Measurements from ENCODE around the gene SLC6A18.
A peak's percentile ranks its signal among the peaks of the same experiment; 100 is the strongest.
"Not testable (repeated sequence)": the region's sequence is repeated elsewhere in the genome, so short reads cannot be mapped to it uniquely, and the experiment has no call there.

The SLC6A18 gene

DNA sequence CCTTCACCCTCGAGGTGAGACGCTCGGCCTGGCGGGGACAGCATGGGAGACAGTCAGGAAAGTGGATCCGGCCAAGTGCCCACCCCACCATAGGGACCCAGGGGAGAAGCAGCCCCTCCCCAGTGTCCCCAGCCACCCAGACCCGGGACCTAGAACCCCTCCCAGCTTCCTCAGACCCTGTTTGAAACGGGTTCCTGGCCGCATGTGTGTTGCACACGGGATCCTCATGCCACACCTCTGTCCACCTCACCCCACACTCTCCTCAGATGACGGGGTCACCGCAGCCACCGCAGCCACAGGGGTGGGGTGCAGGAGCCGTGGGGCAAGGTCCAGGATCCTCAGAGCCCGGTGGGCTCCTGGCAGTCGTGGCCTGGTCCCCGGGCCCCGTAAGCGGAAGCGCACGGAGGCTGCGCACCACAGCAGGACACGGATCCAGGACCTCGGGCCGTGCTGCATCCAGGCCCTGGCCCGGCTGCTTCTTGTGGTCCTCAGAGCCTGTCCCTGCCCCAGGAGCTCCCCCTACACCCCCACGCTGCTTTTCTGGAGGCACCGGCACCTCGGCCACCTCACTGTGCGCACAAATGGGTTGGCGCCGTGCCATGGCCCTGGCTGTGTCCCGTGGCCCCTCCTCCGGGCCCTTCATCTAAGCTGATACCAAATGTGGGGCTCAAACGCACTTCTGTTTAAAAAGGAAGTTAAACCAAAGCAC lies 54.4 kb downstream of the SLC6A18 start:
- DNase-seq, result no peak

DNA sequence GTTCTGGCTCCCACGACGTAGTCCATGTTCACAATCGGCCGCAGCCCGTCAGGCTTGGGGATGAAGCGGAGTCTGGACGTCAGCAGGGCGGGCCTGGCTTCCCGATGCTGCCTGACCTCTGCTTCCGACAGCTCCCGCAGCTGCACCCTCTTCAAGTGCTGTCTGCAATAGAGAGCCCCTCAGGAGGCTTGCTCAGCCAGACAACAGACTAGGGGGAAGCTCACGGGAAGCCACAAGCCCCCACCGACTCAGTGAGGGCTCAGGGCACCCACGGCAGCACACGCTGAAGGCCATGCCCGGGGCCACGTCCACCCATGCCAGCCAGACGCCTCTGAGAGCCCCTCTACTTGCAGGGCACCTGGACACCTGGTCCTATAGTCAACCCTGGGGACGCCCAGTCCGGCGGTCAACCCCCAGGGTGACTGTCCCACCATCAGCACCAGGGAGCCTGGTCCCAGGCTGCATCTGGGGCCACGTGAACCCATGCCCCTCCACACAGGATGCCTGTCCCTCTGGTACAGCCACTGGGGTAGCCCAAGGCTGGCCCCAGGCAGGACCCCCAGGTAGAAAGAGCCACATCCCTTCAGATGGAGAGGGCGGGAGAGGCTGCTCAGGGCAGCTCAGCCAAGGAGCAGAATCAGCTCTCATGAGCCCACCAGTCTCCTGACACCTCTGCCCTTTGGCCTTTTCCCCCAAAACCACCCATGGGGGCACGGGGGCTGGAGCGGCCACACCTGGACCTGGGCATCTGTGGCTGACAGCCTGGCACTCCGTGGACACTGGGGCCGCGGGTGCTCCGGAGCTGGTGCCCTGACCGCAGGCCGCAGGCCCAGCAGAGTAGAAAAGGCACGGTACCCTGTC lies 55.2 kb downstream of the SLC6A18 start:
- no peak for DNase-seq

DNA sequence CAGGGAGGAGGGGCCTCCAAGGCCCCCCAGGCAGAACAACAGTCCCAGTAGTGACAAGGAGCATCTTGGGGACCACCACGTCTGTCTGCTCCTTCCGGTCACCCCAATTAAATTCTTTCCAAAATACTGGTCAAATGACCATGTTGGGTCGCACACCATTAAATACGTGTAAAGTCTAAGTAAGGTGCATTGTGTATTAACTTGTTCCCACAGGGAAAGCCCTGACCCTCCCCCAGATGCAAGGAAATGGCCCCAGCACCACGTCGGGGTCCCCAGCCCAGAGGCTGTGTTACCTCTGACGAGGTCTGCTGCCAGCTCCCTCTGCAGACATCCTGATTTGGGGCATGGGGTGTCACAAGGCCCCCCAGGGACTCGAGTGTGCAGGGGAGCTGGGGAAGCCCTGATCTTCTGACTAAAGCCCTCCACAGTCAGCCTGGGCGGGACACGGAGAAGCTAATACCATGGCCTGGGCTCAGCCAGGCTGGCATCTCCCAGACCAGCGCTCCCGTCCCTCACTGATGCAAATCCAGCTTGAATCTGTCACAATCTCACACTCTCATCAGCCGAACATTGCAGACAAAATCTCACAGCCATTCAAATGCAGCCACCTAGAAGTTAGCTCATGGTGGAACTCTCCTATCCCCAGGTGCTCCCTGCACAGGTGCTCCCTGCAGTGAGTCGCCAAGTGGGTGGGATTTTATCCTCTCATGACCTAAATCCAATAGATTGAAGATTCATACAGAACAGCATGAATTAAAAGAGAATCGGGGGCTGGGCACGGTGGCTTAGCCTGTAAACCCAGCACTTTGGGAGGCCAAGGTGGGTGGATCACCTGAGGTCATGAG lies 56.1 kb downstream of the SLC6A18 start:
- DNase-seq, result no peak

DNA sequence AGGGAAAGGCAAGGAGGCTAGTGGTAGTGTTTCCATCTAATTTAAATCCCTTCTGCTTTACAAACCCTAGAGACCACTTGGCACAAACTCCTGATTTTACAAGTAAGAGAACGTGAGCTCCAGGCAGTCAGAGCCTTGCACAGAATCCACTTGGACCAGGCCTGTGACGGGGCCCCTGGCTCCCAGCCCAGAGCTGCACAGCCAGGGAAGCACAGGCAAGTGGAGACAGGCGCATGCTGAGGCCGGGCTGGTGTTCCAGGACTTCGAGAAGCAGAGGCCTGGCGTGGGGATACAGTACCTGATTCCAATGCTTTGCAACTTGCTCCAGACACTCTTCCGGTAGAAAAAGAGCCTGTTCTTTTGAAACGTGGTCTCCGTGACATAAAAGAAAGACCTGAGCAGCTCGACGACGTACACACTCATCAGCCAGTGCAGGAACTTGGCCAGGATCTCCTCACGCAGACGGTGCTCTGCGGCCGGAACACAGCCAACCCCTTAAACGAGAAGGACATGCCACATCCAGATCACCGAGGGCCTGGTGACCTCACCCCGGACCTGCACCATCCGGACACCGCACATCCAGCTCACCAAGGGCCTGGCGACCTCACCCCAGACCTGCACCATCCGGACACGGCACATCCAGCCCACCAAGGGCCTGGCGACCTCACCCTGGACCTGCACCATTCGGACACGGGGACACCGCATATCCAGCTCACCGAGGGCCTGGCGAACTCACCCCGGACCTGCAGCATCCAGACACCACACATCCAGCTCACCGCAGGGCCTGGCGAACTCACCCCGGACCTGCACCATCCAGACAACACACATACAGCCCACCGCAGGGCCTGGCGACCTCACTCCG lies 57.2 kb downstream of the SLC6A18 start:
- no peak for DNase-seq

DNA sequence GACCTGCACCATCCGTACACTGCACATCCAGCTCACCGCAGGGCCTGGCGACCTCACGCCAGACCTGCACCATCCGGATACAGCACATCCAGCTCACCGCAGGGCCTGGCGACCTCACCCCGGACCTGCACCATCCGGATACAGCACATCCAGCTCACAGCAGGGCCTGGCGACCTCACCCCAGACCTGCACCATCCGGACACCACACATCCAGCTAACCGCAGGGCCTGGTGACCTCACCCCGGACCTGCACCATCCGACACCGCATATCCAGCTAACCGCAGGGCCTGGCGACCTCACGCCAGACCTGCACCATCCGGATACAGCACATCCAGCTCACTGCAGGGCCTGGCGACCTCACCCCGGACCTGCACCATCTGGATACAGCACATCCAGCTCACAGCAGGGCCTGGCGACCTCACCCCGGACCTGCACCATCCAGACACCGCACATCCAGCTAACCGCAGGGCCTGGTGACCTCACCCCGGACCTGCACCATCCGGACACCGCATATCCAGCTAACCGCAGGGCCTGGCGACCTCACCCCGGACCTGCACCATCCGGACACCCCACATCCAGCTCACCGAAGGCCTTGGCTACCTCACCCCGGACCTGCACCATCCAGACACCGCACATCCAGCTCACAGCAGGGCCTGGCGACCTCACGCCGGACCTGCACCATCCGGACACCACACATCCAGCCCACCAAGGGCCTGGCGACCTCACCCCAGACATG lies 58.0 kb downstream of the SLC6A18 start:
- not testable (repeated sequence) for DNase-seq

DNA sequence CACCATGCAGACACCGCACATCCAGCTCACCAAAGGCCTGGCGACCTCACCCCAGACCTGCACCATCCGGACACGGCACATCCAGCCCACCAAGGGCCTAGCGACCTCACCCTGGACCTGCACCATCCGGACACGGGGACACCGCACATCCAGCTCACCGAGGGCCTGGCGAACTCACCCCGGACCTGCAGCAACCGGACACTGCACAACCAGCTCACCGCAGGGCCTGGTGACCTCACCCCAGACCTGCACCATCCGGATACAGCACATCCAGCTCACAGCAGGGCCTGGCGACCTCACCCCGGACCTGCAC lies 58.5 kb downstream of the SLC6A18 start:
- DNase-seq, result not testable (repeated sequence)

DNA sequence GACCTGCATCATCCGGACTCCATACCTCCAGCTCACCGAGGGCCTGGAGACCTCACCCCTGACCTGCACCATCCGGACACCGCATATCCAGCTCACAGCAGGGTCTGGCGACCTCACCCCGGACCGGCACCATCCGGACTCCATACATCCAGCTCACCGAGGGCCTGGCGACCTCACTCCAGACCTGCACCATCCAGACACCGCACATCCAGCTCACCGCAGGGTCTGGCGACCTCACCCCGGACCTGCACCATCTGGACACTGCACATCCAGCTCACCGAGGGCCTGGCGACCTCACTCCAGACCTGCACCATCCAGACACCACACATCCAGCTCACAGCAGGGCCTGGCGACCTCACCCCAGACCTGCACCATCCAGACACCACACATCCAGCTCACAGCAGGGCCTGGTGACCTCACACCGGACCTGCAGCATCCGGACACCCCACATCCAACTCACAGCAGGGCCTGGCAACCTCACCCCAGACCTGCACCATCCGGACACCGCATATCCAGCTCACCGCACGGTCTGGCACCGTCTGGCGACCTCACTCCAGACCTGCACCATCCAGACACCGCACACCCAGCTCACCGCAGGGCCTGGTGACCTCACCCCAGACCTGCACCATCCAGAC lies 59.3 kb downstream of the SLC6A18 start:
- not testable (repeated sequence) for DNase-seq

DNA sequence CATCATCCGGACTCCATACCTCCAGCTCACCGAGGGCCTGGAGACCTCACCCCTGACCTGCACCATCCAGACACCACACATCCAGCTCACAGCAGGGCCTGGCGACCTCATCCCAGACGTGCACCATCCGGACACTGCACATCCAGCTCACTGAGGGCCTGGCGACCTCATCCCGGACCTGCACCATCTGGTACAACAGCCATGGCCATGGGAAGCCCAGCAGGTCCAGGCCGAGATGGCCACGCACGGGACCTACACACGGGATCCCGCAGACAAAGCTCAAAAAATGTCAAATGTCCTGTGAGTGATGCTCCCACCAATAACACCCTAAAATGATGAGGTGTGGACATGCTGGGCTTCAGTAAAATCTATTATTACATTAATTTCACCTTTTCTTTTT lies 60.0 kb downstream of the SLC6A18 start:
- DNase-seq, result no peak

DNA sequence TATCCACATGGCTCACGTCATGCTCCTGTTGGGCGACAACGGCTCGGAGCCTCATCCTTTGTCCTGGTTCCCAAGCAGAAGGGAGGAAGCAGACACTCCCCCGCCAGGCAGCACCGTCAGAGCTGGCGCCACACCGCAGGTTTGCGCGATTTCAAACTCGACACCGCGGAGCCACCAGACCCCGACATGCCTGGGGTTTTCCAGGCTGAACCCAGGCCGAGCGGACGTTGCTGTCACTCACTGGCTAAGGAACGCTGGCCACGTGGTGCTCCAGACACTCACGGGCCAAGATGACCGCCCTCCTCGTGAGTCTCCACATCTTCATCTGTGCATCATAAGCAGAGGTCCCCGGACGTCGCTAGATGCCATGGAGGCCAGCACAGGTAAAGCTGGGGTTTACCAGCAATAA lies 60.7 kb downstream of the SLC6A18 start:
- no peak for DNase-seq

DNA sequence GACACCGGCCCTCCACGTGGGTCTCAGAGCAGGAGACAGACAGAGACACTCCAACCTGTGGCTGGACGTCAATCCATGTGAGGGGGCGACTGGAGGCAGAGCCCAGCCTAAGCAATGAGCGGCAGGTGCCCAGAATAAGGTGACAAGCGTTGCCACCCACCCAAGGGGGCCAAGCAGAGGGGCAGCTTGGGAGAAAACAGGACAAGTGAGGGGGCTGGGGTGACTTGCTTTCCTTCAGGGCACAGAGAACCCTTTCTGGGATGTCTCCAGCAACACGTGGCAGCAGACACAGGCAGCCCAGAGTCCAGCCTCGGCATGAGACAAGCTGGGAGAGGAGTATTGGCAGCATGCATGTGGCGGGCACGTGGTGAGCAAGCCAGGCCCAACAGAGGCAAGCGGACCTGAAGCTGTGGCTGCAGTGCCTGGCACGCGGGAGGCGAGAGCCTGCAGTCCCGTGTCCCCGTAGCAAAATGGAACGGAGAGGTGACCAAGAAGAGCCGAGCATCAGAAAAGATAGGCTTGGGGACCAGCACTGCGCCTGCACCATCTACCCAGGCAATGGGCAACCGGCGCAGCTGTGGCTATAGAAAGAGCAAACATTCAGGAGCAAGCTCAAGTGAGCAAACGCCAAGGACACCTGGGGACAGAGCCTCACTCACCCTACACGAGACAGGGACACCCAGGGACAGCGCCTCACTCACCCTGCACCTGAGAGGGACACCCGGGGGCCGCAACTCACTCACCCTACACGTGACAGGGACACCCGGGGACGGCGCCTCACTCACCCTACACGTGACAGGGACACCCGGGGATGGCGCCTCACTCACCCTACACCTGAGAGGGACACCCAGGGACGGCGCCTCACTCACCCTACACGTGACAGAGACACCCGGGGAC lies 63.5 kb downstream of the SLC6A18 start:
- no peak for DNase-seq

DNA sequence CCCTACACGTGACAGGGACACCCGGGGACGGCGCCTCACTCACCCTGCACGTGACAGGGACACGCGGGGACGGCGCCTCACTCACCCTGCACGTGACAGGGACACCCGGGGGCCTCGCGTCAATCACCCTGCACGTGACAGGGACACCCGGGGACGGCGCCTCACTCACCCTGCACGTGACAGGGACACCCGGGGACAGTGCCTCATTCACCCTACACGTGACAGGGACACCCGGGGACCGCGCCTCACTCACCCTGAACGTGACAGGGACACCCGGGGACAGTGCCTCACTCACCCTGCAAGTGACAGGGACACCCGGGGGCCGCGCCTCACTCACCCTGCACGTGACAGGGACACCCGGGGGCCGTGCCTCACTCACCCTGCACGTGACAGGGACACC lies 64.4 kb downstream of the SLC6A18 start:
- DNase-seq, result not testable (repeated sequence)

DNA sequence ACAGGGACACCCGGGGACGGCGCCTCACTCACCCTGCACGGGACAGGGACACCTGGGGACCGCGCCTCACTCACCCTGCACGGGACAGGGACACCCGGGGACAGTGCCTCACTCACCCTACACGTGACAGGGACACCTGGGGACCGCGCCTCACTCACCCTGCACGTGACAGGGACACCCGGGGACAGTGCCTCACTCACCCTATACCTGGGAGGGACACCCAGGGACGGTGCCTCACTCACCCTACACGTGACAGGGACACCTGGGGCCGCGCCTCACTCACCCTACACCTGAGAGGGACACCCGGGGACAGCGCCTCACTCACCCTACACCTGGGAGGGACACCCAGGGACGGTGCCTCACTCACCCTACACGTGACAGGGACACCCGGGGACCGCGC lies 65.8 kb downstream of the SLC6A18 start:
- not testable (repeated sequence) for DNase-seq

DNA sequence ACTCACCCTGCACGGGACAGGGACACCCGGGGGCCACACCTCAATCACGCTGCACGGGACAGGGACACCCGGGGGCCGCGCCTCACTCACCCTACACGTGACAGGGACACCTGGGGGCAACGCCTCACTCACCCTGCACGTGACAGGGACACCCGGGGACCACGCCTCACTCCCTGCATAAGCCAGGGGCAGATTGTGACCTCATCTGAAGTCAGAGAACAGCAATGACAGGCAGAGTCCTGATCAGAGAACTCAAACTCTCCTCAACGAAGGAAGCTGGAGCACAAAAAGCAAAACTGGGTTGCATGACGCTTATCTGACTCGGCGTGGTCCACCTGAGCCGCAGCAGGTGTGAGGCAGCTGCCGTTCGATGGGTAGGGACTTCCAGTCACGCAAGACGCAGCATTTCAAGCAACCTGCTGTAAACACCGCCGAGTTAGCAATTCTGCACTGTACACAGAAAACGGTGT lies 66.5 kb downstream of the SLC6A18 start:
- DNase-seq, result no peak

DNA sequence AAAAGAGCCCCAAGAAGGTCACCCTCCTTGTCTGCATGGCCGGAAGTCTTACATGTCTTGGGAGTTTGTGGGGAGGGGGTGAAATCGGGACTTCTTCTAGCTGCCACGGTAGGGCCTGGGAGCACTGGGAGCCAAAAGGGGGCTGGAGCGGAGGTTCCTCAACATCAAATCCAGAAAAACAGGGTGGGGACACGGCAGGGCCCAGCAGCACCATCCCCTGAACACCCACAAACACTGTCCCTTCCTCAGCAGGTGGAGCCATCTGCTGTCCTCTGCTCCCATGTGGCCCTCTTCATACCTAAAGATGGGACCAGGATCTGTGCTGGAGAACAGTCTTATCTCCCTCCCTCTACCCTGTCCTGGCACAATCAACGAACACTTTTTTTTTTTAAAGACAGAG lies 67.0 kb downstream of the SLC6A18 start:
- DNase-seq, result no peak

DNA sequence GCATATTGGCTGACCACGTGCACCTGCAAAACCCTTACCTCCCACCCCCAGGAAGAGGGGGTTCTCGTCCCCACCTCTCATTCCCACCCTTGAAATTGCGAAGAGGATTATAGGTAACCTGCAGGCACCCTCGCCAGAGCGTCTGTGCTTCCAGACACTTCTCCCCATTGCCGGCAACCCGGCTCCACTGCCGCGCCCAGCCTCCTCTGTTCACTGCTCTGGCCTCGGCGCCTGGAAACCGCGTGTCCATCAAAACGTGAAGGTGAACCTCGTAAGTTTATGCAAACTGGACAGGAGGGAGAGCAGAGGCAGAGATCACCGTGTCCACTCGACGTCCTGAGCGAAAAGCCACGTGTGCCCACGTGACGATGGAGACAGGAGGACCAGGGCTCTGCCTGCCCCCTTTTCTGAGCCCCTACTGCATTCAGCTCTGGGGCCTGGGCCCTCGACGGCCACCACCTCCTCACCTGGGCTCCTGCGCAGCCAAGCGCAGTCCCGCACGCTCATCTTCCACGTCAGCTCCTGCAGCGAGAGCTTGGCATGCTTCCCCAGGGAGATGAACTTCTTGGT lies 67.8 kb downstream of the SLC6A18 start:
- no peak for DNase-seq

DNA sequence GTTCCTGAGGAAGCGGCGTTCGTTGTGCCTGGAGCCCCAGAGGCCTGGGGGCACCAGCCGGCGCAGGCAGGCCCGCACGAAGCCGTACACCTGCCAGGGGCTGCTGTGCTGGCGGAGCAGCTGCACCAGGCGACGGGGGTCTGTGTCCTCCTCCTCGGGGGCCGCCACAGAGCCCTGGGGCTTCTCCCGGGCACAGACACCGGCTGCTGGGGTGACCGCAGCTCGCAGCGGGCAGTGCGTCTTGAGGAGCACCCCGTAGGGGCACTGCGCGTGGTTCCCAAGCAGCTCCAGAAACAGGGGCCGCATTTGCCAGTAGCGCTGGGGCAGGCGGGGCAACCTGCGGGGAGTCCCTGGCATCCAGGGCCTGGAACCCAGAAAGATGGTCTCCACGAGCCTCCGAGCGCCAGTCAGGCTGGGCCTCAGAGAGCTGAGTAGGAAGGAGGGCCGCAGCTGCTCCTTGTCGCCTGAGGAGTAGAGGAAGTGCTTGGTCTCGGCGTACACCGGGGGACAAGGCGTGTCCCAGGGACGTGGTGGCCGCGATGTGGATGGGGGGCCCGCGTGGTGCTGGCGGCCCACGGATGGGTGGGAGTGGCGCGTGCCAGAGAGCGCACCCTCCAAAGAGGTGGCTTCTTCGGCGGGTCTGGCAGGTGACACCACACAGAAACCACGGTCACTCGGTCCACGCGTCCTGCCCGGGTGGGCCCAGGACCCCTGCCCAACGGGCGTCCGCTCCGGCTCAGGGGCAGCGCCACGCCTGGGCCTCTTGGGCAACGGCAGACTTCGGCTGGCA lies 68.4 kb downstream of the SLC6A18 start:
- DNase-seq, result no peak

DNA sequence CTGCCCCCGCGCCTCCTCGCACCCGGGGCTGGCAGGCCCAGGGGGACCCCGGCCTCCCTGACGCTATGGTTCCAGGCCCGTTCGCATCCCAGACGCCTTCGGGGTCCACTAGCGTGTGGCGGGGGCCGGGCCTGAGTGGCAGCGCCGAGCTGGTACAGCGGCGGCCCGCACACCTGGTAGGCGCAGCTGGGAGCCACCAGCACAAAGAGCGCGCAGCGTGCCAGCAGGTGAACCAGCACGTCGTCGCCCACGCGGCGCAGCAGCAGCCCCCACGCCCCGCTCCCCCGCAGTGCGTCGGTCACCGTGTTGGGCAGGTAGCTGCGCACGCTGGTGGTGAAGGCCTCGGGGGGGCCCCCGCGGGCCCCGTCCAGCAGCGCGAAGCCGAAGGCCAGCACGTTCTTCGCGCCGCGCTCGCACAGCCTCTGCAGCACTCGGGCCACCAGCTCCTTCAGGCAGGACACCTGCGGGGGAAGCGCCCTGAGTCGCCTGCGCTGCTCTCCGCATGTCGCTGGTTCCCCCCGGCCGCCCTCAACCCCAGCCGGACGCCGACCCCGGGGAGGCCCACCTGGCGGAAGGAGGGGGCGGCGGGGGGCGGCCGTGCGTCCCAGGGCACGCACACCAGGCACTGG lies 69.1 kb downstream of the SLC6A18 start:
- peak in 1 of 2 experiments; percentile 29 for DNase-seq
